ENCODE results near the gene FARS2.
"Not testable (repeated sequence)": the region's sequence is repeated elsewhere in the genome, so short reads cannot be mapped to it uniquely, and the experiment has no call there.

The FARS2 gene

GRCh38 chr6:5695260-5696245 is 434.2 kb downstream of the FARS2 start:
- POLR2A ChIA-PET = no interaction called here
- no peak for DNase-seq (ENCODE audit: extremely low spot score)
- CTCF ChIA-PET = no interaction called here
- no peak for TF ChIP-seq HDGF (IDR thresholded peaks at IDR 0.05; ENCODE audit: borderline replicate concordance)

- CTCF ChIA-PET = no interaction called here
- TF ChIP-seq CTBP1 (IDR thresholded peaks at IDR 0.05; ENCODE audit: borderline replicate concordance) (no peak), HDGF (IDR thresholded peaks at IDR 0.05; ENCODE audit: borderline replicate concordance) (no peak), FOXA1 (IDR thresholded peaks at IDR 0.05) (no peak), SUZ12 (IDR thresholded peaks at IDR 0.05) (no peak), ZNF384 (IDR thresholded peaks at IDR 0.05) (no peak), SP1 (IDR thresholded peaks at IDR 0.05) (no peak), PKNOX1 (IDR thresholded peaks at IDR 0.05) (no peak), LEF1 (IDR thresholded peaks at IDR 0.05; ENCODE audit: borderline replicate concordance) (no peak), TARDBP (IDR thresholded peaks at IDR 0.05) (no peak)
- POLR2A ChIA-PET = no interaction called here
- DNase-seq (ENCODE audit: extremely low spot score) = no peak
These were observed 436.2 kb downstream of the FARS2 start for GRCh38 chr6:5697508-5697907.

GRCh38 chr6:5698318-5698717 is 437.0 kb downstream of the FARS2 start:
- CTCF ChIA-PET = no interaction called here
- TF ChIP-seq PKNOX1 (IDR thresholded peaks at IDR 0.05) (no peak), ELF4 (IDR thresholded peaks at IDR 0.05) (no peak), ZNF384 (IDR thresholded peaks at IDR 0.05) (no peak), FOXM1 (IDR thresholded peaks at IDR 0.05; ENCODE audit: borderline replicate concordance) (no peak)
- DNase-seq (ENCODE audit: extremely low spot score) = no peak
- POLR2A ChIA-PET = no interaction called here

GRCh38 chr6:5699064-5699463 is 437.8 kb downstream of the FARS2 start:
- not testable (repeated sequence) for DNase-seq (ENCODE audit: extremely low spot score)

DNA sequence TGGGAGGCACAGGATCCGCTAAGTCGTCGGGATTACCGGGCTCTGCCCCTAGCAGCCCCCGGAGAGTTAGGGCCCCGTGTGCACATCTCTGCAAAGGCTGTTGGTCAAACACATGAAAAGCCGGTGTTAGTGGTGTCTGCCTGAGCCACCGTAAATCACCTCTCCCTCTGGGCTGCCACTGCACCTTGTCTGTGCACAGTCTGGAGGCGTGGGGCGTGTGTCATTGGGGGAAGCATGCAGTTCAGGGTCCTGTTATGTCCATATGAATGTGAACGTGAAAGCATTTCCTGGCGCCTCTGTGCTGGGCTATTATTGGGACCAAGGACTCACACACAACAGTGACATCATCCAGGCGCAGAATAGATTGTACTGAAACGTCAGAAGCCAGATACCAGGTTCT is 439.9 kb downstream of the FARS2 start:
- TF ChIP-seq TARDBP (IDR thresholded peaks at IDR 0.05) = no peak
- no peak for DNase-seq (ENCODE audit: extremely low spot score)
- POLR2A ChIA-PET = no interaction called here
- CTCF ChIA-PET = no interaction called here

More at GRCh38 chr6:5699064-5699463, 437.8 kb downstream of the FARS2 start:
- POLR2A ChIA-PET, CTCF ChIA-PET: not testable (repeated sequence)

DNA sequence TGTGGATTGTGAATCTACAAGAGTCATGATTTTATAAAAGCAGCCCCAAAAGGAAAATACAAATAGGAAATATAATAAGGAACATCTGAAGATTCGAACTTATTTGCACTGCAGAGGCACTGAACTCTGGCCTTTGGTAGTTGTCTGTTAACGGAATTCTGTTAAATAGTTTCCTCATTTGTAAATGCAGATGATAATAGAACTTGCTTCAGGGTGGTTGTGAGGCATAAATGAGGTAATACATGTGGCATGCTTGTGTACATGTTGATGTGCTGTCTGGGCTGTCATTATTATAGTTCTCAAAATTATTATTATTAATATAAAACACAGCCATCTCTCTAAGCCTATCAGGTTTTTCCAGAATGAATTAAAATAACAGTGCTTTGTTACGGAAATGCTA is 443.4 kb downstream of the FARS2 start:
- ChIA-PET CTCF (no interaction called here), POLR2A (no interaction called here)
- DNase-seq (ENCODE audit: extremely low spot score) = no peak
- TF ChIP-seq SUZ12 (IDR thresholded peaks at IDR 0.05) (no peak), SP1 (IDR thresholded peaks at IDR 0.05) (no peak), ARNT (IDR thresholded peaks at IDR 0.05) (no peak), ZNF384 (IDR thresholded peaks at IDR 0.05) (no peak), PKNOX1 (IDR thresholded peaks at IDR 0.05) (no peak), TARDBP (IDR thresholded peaks at IDR 0.05) (no peak), LEF1 (IDR thresholded peaks at IDR 0.05; ENCODE audit: borderline replicate concordance) (no peak), CTBP1 (IDR thresholded peaks at IDR 0.05; ENCODE audit: borderline replicate concordance) (no peak), HDGF (IDR thresholded peaks at IDR 0.05; ENCODE audit: borderline replicate concordance) (no peak), FOXM1 (IDR thresholded peaks at IDR 0.05; ENCODE audit: borderline replicate concordance) (no peak), FOXK2 (IDR thresholded peaks at IDR 0.05) (no peak), FOXA1 (IDR thresholded peaks at IDR 0.05) (no peak), L3MBTL2 (conservative IDR thresholded peaks at IDR 0.05) (no peak), NFRKB (IDR thresholded peaks at IDR 0.05) (no peak), ELF4 (IDR thresholded peaks at IDR 0.05) (no peak), BHLHE40 (IDR thresholded peaks at IDR 0.05; ENCODE audit: borderline replicate concordance) (no peak)

DNA sequence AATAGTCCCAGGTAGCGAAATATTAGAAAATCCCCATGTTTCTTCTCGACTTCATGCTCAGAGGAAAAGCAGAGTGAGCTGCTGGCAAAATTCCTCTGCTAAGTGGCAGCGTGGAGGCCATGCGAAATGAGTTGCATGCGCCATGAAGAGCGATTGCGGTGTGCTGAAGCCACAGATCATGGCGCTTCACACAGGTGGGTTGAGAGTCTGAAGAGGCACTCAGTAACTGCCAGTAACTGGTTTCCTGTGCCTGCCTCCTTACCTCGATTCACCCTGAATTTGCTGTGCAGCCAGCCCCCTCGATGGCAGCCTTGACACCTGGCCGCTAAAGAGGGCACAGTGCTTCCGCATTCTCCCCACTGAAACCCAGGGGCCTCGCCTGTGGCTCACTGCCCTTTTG is 443.9 kb downstream of the FARS2 start:
- ChIA-PET CTCF (no interaction called here), POLR2A (no interaction called here)
- TF ChIP-seq SP1 (IDR thresholded peaks at IDR 0.05) (no peak), NFRKB (IDR thresholded peaks at IDR 0.05) (no peak), CTBP1 (IDR thresholded peaks at IDR 0.05; ENCODE audit: borderline replicate concordance) (no peak), ARNT (IDR thresholded peaks at IDR 0.05) (no peak), LEF1 (IDR thresholded peaks at IDR 0.05; ENCODE audit: borderline replicate concordance) (no peak)
- DNase-seq (ENCODE audit: extremely low spot score) = no peak
